ENCODE results near the gene HSBP1L1. TPM values are rescaled to one million over a fixed set of nuclear protein-coding genes. Genes with fewer than 3 reads are reported as not detected.

The HSBP1L1 gene
- total and polyA plus RNA-seq, 2 donors = 6.5 to 25.8 TPM

- Histone ChIP-seq H3K9me3 (ENCODE audit: control insufficient read depth in 2 of 2, insufficient read depth in 1 of 2, low read length in 1 of 2) (no peaks in the 10 kb centered on the region), H3K27ac (ENCODE audit: low read depth in 1 of 2, low read length in 1 of 2) (no peak overlapping the region), H3K4me1 (ENCODE audit: control insufficient read depth in 2 of 2, insufficient read depth in 2 of 2, low read length in 2 of 2) (no peaks in the 10 kb centered on the region), H3K27me3 (ENCODE audit: control insufficient read depth in 2 of 2, insufficient read depth in 1 of 2, low read length in 1 of 2) (no peaks in the 10 kb centered on the region), H3K4me3 (ENCODE audit: low read length in 2 of 2) (no peak overlapping the region), H3K36me3 (ENCODE audit: control insufficient read depth in 2 of 2, insufficient read depth in 2 of 2, low read length in 1 of 2) (peaks cover 42 to 43% of the 10 kb centered on the region in 2 donors)
- no peak for DNase-seq (ENCODE audit: low read depth in 6 of 9, low spot score in 9 of 9)
- 99% methylated on average over 16 of the region's 16 CpGs for WGBS
These were observed 9.1 kb downstream of the HSBP1L1 start for GRCh38 chr18:79973517-79973916.

GRCh38 chr18:79974025-79974654, 9.7 kb downstream of the HSBP1L1 start:
- Histone ChIP-seq H3K9me3 (ENCODE audit: control insufficient read depth in 2 of 2, insufficient read depth in 1 of 2, low read length in 1 of 2) (no peaks in the 10 kb centered on the region), H3K4me1 (ENCODE audit: control insufficient read depth in 2 of 2, insufficient read depth in 2 of 2, low read length in 2 of 2) (no peaks in the 10 kb centered on the region), H3K4me3 (ENCODE audit: low read length in 2 of 2) (no peak overlapping the region), H3K36me3 (ENCODE audit: control insufficient read depth in 2 of 2, insufficient read depth in 2 of 2, low read length in 1 of 2) (peaks cover 42 to 44% of the 10 kb centered on the region in 2 donors), H3K27me3 (ENCODE audit: control insufficient read depth in 2 of 2, insufficient read depth in 1 of 2, low read length in 1 of 2) (no peaks in the 10 kb centered on the region), H3K27ac (ENCODE audit: low read depth in 1 of 2, low read length in 1 of 2) (no peak overlapping the region)
- WGBS = 96% methylated on average over 4 of the region's 4 CpGs
- DNase-seq (ENCODE audit: low read depth in 6 of 9, low spot score in 9 of 9) = no peak

GRCh38 chr18:79975043-79975442, 10.6 kb downstream of the HSBP1L1 start:
- 92% methylated on average over 4 of the region's 4 CpGs for WGBS
- H3K9me3 ChIP-seq (ENCODE audit: control insufficient read depth in 2 of 2, insufficient read depth in 1 of 2, low read length in 1 of 2) = no peaks in the 10 kb centered on the region
- no peak for DNase-seq (ENCODE audit: low read depth in 6 of 9, low spot score in 9 of 9)
- peaks cover 0 to 2% of the 10 kb centered on the region in 2 donors for H3K4me1 ChIP-seq (ENCODE audit: control insufficient read depth in 2 of 2, insufficient read depth in 2 of 2, low read length in 2 of 2)
- H3K36me3 ChIP-seq (ENCODE audit: control insufficient read depth in 2 of 2, insufficient read depth in 2 of 2, low read length in 1 of 2) = peaks cover 46 to 52% of the 10 kb centered on the region in 2 donors
- H3K27ac ChIP-seq (ENCODE audit: low read depth in 1 of 2, low read length in 1 of 2) = no peak overlapping the region
- H3K4me3 ChIP-seq (ENCODE audit: low read length in 2 of 2) = no peak overlapping the region
- no peaks in the 10 kb centered on the region for H3K27me3 ChIP-seq (ENCODE audit: control insufficient read depth in 2 of 2, insufficient read depth in 1 of 2, low read length in 1 of 2)

GRCh38 chr18:79975985-79976680, 11.7 kb downstream of the HSBP1L1 start:
- Histone ChIP-seq H3K27me3 (ENCODE audit: control insufficient read depth in 2 of 2, insufficient read depth in 1 of 2, low read length in 1 of 2) (no peaks in the 10 kb centered on the region), H3K27ac (ENCODE audit: low read depth in 1 of 2, low read length in 1 of 2) (no peak overlapping the region), H3K4me1 (ENCODE audit: control insufficient read depth in 2 of 2, insufficient read depth in 2 of 2, low read length in 2 of 2) (peaks cover 0 to 2% of the 10 kb centered on the region in 2 donors), H3K9me3 (ENCODE audit: control insufficient read depth in 2 of 2, insufficient read depth in 1 of 2, low read length in 1 of 2) (no peaks in the 10 kb centered on the region), H3K4me3 (ENCODE audit: low read length in 2 of 2) (no peak overlapping the region), H3K36me3 (ENCODE audit: control insufficient read depth in 2 of 2, insufficient read depth in 2 of 2, low read length in 1 of 2) (peaks cover 45 to 46% of the 10 kb centered on the region in 2 donors)
- no peak for DNase-seq (ENCODE audit: low read depth in 6 of 9, low spot score in 9 of 9)
- 94% methylated on average over 14 of the region's 14 CpGs for WGBS

GRCh38 chr18:79979843-79980242, 15.4 kb downstream of the HSBP1L1 start:
- no peak for DNase-seq (ENCODE audit: low read depth in 6 of 9, low spot score in 9 of 9)
- Histone ChIP-seq H3K4me3 (ENCODE audit: low read length in 2 of 2) (no peak overlapping the region), H3K36me3 (ENCODE audit: control insufficient read depth in 2 of 2, insufficient read depth in 2 of 2, low read length in 1 of 2) (peaks cover 30% of the 10 kb centered on the region in 2 donors), H3K27me3 (ENCODE audit: control insufficient read depth in 2 of 2, insufficient read depth in 1 of 2, low read length in 1 of 2) (no peaks in the 10 kb centered on the region), H3K9me3 (ENCODE audit: control insufficient read depth in 2 of 2, insufficient read depth in 1 of 2, low read length in 1 of 2) (no peaks in the 10 kb centered on the region), H3K4me1 (ENCODE audit: control insufficient read depth in 2 of 2, insufficient read depth in 2 of 2, low read length in 2 of 2) (peaks cover 0 to 5% of the 10 kb centered on the region in 2 donors), H3K27ac (ENCODE audit: low read depth in 1 of 2, low read length in 1 of 2) (no peak overlapping the region)
- 97% methylated on average over 5 of the region's 5 CpGs for WGBS

- no peak for DNase-seq (ENCODE audit: low read depth in 6 of 9, low spot score in 9 of 9)
- Histone ChIP-seq H3K4me3 (ENCODE audit: low read length in 2 of 2) (no peak overlapping the region), H3K9me3 (ENCODE audit: control insufficient read depth in 2 of 2, insufficient read depth in 1 of 2, low read length in 1 of 2) (no peaks in the 10 kb centered on the region), H3K27me3 (ENCODE audit: control insufficient read depth in 2 of 2, insufficient read depth in 1 of 2, low read length in 1 of 2) (no peaks in the 10 kb centered on the region), H3K4me1 (ENCODE audit: control insufficient read depth in 2 of 2, insufficient read depth in 2 of 2, low read length in 2 of 2) (peaks cover 0 to 5% of the 10 kb centered on the region in 2 donors), H3K36me3 (ENCODE audit: control insufficient read depth in 2 of 2, insufficient read depth in 2 of 2, low read length in 1 of 2) (peaks cover 28 to 33% of the 10 kb centered on the region in 2 donors), H3K27ac (ENCODE audit: low read depth in 1 of 2, low read length in 1 of 2) (no peak overlapping the region)
- WGBS = 93% methylated on average over 13 of the region's 13 CpGs
These were observed 16.1 kb downstream of the HSBP1L1 start for GRCh38 chr18:79980585-79980984.

- Histone ChIP-seq H3K27ac (ENCODE audit: low read depth in 1 of 2, low read length in 1 of 2) (no peak overlapping the region), H3K36me3 (ENCODE audit: control insufficient read depth in 2 of 2, insufficient read depth in 2 of 2, low read length in 1 of 2) (peaks cover 21 to 29% of the 10 kb centered on the region in 2 donors), H3K4me3 (ENCODE audit: low read length in 2 of 2) (no peak overlapping the region), H3K27me3 (ENCODE audit: control insufficient read depth in 2 of 2, insufficient read depth in 1 of 2, low read length in 1 of 2) (no peaks in the 10 kb centered on the region), H3K4me1 (ENCODE audit: control insufficient read depth in 2 of 2, insufficient read depth in 2 of 2, low read length in 2 of 2) (peaks cover 8 to 11% of the 10 kb centered on the region in 2 donors), H3K9me3 (ENCODE audit: control insufficient read depth in 2 of 2, insufficient read depth in 1 of 2, low read length in 1 of 2) (no peaks in the 10 kb centered on the region)
- DNase-seq (ENCODE audit: low read depth in 6 of 9, low spot score in 9 of 9) = peak in 1 of 9 donors; percentile 13
- 50% methylated on average over 6 of the region's 6 CpGs for WGBS
These were observed 18.3 kb downstream of the HSBP1L1 start for GRCh38 chr18:79982736-79983135.

- no peak overlapping the region for H3K27ac ChIP-seq (ENCODE audit: low read depth in 1 of 2, low read length in 1 of 2)
- no peak for DNase-seq (ENCODE audit: low read depth in 6 of 9, low spot score in 9 of 9)
- WGBS = 95% methylated on average over 4 of the region's 4 CpGs
- no peaks in the 10 kb centered on the region for H3K27me3 ChIP-seq (ENCODE audit: control insufficient read depth in 2 of 2, insufficient read depth in 1 of 2, low read length in 1 of 2)
- H3K4me3 ChIP-seq (ENCODE audit: low read length in 2 of 2) = no peak overlapping the region
- peaks cover 21 to 29% of the 10 kb centered on the region in 2 donors for H3K36me3 ChIP-seq (ENCODE audit: control insufficient read depth in 2 of 2, insufficient read depth in 2 of 2, low read length in 1 of 2)
- peaks cover 8 to 11% of the 10 kb centered on the region in 2 donors for H3K4me1 ChIP-seq (ENCODE audit: control insufficient read depth in 2 of 2, insufficient read depth in 2 of 2, low read length in 2 of 2)
- no peaks in the 10 kb centered on the region for H3K9me3 ChIP-seq (ENCODE audit: control insufficient read depth in 2 of 2, insufficient read depth in 1 of 2, low read length in 1 of 2)
These were observed 18.8 kb downstream of the HSBP1L1 start for GRCh38 chr18:79983253-79983652.

GRCh38 chr18:79983793-79984192, 19.4 kb downstream of the HSBP1L1 start:
- no peaks in the 10 kb centered on the region for H3K27me3 ChIP-seq (ENCODE audit: control insufficient read depth in 2 of 2, insufficient read depth in 1 of 2, low read length in 1 of 2)
- DNase-seq (ENCODE audit: low read depth in 6 of 9, low spot score in 9 of 9) = no peak
- H3K9me3 ChIP-seq (ENCODE audit: control insufficient read depth in 2 of 2, insufficient read depth in 1 of 2, low read length in 1 of 2) = no peaks in the 10 kb centered on the region
- H3K4me3 ChIP-seq (ENCODE audit: low read length in 2 of 2) = no peak overlapping the region
- H3K36me3 ChIP-seq (ENCODE audit: control insufficient read depth in 2 of 2, insufficient read depth in 2 of 2, low read length in 1 of 2) = peaks cover 21 to 29% of the 10 kb centered on the region in 2 donors
- H3K4me1 ChIP-seq (ENCODE audit: control insufficient read depth in 2 of 2, insufficient read depth in 2 of 2, low read length in 2 of 2) = peaks cover 8 to 11% of the 10 kb centered on the region in 2 donors
- WGBS = 54% methylated on average over 7 of the region's 7 CpGs
- no peak overlapping the region for H3K27ac ChIP-seq (ENCODE audit: low read depth in 1 of 2, low read length in 1 of 2)
